Stimulated activated CD8-positive, alpha-beta memory T cell treated with anti-CD3 and anti-CD28 coated beads, Interleukin-4, amount 100 ng/mL, for 1 hour (primary cell): ENCODE measurements around the gene VTI1A.
"Not testable (repeated sequence)": the region's sequence is repeated elsewhere in the genome, so short reads cannot be mapped to it uniquely, and the experiment has no call there.

Experiments used
- DNase-seq, 2 donors: peaks; one replicate each; pipeline ENCODE4 v3.0.0-alpha.2; 2020; ENCODE audit warnings: low read depth in 2 of 2, low spot score in 1 of 2

VTI1A gene

GRCh38 chr10:112539340-112539739, 92.3 kb downstream of the VTI1A start:
- no peak for DNase-seq

GRCh38 chr10:112542823-112543222, 95.8 kb downstream of the VTI1A start:
- DNase-seq, result not testable (repeated sequence)

DNA sequence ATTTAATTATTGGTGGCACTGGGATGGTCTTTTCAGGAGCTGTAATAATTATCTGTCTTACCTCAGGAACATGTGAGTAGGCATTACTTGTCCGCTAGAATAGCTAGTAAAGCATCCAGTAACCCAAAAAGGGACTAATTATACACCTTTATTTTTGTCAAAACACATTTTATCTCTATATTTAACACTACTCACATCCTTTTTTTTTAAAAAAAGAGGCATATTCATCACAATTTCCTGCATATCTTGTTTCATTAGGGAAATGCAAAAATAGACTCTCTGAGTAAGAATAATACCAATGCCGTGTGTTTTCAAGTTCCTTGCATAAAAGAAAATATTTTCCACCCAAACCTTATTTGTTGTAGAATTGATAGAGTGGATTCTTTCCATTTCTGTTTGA, 99.5 kb downstream of the VTI1A start:
- DNase-seq, result no peak

DNA sequence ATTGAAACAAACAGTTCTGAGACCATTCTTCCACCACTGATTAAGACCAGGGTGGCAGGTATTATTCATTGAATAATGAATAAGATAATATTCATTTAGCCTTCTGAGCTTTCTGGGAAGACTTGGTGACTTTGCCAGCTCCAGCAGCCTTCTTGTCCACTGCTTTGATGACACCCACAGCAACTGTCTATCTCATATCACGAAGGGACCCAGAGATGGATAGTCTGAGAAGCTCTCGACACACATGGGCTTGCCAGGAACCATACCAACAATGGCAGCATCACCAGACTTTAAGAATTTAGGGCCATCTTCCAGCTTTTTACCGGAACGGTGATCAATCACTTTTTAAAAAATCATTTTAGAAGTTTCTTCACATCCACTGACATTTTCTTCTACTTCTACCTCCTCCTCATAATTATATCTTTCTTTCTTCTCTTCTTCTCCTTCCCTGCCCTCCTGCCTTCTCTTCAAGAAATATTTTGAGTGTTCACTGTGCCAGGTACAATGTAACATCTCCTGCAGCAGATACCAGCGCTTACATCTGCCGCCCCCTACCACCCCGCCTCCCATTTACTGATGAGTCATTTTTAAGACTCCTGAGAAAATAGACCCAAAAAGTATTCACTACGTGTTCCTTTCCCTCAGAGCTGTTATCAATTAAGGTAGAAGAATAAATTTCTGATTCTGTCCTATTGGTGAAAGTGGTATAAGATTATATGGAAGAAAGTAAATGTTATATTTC, 101.7 kb downstream of the VTI1A start:
- no peak for DNase-seq

DNA sequence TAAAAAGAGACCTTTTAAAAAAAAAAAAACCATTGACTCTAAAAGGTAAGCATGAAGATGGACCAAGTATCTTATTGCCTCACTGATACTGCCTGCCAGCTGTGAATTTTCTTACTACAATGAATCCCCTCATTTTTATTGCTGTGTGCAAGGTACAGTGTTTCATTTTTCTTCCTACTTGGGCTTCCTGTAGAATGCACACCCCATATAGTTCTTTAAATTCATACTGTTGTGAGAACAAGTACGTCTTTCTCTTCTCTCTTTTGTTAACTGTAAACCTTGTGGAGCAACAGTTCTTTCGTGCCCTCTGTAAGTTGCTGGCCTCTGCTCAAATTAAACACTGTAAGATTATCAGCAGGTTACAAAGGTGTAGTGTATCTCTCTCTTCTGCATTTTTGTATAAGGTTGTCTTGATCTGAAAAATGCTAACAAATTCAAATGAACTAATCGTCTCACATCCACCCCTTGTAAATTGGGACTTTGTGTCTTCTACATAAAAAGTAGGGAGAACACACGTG, 105.6 kb downstream of the VTI1A start:
- no peak for DNase-seq

GRCh38 chr10:112553315-112553714, 106.3 kb downstream of the VTI1A start:
- DNase-seq, result no peak

DNA sequence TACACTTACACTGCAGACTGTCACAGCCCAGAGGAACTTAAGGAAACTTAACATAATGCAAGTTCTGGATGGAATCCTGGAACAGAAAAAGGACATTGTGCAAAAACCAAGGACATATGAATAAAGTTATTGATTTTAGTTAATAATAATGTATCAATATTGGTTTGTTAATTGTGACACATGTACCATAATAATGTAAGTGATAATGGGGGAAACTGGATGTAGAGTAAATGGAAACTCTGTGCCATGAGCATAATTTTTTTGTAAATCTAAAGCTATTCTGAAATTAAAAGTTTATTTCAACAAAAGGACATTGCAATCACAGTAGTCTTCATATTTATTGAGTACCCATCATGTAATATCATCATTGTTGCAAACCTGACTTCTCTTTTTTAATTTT, 107.2 kb downstream of the VTI1A start:
- no peak for DNase-seq

DNA sequence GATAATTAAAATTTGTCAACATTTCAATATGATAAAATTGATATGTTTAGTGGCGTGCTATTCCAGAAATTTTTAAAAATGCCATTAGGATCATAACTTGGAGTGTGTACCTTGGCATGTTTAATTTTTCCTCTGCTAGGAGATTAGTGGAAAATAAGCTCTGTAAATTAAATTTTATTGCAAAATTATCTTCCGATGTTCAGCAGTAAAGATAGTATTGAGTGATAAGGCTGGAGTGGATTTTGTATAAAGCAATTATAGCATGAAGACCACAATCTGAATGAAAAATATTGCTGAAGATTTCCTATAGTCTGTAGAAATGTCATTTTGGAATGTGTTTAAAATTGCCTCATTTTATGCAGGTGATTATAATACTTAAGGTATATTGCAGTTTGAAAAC, 110.2 kb downstream of the VTI1A start:
- DNase-seq, result no peak

GRCh38 chr10:112558476-112559142, 111.6 kb downstream of the VTI1A start:
- no peak for DNase-seq

- no peak for DNase-seq
Measured at GRCh38 chr10:112559349-112559748, 112.3 kb downstream of the VTI1A start.

- DNase-seq, result no peak
Measured at GRCh38 chr10:112562122-112562521, 115.1 kb downstream of the VTI1A start.

GRCh38 chr10:112562809-112563663, 116.0 kb downstream of the VTI1A start:
- DNase-seq, result no peak

DNA sequence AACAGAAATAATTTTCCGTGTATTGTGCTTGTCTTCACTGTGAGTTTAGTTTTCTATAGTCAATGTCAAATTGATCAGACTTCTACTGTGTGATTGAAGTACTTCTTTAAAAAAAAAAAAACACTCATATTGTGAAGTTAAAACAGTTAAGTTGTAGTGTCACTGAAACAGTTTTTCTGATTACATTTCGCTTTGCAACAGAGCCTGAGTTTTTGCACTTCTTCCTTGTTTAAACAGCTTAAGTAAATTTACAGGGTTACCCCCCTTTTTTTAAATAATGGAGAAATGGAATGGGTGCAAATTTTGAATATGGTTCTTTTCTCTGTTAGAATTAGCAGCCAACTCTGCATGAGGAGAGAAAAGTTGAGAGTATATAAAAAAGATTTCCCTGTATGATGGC, 117.3 kb downstream of the VTI1A start:
- DNase-seq, result no peak

DNA sequence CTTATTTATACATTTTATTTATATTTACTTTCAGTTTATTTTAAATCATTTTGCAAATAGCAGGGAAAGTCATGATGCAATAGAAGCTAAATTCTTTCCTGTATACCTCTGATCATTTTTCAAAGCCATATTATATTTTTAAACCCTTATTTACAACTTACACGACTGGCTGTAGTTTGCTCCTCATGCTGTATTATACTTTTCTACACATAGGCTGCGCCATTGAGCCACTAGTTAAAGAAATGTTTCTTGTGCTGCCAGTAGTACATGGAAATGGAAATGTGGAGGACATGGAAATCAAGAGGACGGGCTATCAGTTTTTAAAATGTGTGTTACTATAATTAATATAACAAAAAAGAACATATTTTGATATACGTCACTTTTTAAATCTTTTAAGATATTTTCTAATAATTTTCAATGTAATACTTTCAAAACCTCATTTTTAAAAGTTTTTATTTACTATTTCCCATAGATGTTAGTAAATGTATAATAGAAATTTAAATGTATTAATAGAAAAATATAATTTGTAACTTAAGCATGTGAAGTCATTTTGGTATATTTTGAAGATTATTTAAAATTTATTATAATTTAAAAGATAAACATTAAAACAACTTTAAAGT, 118.5 kb downstream of the VTI1A start:
- DNase-seq, result no peak

DNA sequence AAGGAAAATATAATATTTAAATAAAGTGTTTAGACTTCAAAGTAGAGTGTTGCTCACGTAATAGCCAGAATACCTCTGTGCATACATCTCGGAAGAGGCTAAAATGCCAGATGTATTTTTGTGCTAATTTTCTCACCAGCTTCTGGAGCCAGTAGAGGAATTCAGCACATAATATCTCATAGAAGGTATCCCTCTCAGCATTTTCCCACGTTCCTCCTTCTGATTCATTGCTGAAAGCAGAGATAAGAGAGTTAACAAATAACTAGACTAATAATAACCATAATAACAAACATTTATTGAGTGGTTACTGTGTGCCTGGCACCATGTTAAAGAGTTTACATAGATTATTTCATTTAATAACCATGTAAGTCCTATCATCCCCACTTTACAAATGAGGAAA, 123.6 kb downstream of the VTI1A start:
- DNase-seq, result no peak

DNA sequence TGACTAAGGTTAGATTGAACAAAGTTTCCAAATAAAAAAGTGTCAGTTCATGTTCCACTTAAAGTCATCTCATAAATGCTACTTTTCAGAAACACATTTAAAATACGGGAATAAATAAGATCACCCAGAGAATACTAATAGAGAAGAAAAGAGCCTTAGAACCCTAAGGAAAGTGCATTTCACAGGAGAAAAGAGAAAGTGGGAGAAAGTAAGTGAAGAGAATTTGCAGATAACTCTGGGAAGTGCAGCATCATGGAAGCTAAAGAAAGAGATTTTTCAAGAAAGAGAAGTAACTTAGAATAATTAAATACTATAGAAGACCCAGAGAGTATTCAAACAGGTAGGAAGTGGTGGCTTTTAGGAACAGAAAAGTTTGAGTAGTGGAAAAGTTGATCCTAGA, 132.6 kb downstream of the VTI1A start:
- no peak for DNase-seq

DNA sequence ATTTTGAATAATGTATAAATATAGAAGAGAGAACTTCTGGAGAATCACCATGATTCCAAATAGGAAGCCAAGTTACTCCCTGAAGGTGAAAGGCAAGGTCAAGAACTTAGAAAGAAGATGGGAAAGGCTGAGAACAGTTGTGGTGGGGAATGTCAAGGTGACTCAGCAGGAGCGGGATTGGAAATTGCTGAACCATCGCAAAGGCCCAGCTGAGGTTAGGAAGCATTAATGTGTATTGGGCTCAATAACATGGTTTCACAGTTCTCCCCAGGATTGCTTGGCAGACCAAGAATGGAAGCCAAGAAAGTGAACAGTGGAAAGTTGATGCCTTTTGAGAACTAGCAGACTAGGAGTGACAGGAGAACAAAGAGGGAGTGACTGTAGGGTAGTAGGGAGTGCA, 133.3 kb downstream of the VTI1A start:
- DNase-seq, result no peak

DNA sequence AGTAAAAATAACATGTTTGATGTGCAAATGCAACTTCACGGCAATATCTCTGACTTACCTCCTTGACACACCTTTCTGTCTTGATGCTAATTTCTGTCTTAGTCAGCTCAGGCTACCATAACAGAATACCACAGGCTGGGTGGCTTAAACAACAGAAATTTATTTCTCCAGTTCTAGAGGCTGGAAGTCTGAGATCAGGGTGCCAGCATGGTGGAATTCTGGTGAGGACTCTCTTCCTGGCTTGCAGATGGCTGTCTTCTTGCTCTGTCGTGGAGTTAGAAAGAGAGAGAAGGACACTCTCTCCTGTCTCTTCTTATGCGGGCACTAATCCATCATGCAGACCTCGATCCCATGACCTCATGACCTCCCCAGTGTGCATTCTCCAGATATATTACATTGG, 134.9 kb downstream of the VTI1A start:
- DNase-seq, result no peak

- no peak for DNase-seq
Measured at GRCh38 chr10:112583236-112583939, 136.4 kb downstream of the VTI1A start.

DNA sequence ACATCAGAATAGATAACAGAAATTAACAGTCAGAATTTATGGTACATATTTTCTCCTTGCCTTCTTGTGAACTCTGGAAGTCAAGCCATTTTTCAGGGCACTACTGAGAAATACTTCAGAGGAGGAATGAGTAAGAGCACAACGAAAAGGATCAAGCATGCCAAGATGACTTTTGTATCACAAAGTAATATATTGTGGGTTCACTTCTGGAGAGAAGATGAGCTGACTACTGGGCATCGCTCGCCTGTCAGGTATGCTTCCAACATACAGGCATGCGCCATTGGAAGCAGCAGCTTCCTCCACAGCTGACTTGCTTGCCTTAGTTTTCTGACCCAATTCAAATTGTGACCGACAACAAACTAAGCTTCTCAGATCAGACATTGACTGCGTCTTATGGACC, 137.3 kb downstream of the VTI1A start:
- DNase-seq, result no peak

GRCh38 chr10:112585126-112585525, 138.1 kb downstream of the VTI1A start:
- no peak for DNase-seq
